NCI-H69 (cell line): ENCODE results near the gene KCNH6.

Source experiments
- DNase-seq: peaks from one replicate; lab custom pipeline; 2025; lab: John Stamatoyannopoulos, UW

Gene KCNH6

DNA sequence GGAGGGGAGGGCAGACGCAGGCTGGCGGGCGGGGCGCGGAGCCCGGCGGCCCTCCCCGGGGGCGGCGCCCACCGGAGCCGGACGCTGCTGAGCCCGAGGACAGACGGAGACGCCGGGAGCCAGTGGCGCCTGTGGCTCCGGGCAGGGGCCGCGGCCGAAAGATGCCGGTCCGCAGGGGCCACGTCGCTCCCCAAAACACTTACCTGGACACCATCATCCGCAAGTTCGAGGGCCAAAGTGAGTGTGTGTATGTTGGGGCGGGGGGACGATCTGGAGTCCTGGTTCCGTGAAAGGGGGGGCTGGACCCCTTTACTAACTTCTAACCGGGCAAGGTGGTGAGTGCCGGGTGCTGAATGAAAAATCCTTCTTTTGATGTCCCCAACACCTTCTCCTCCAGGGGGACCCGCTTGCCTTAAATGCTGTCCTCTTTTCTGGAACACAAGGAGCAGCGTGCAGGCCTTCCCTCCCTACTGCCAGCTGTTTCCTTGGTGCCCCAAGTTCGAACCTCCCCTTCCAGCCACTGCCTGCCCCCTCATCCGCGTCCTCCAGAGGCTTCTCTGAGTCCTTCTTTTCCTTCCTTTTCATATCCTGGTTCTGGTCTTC lies at the start of gene KCNH6:
Gene KCNH6 (plus strand): TSS at position 106 of the 603 bp plus-strand sequence. CDS start 56 bp downstream, at position 162.
- peak; percentile 64 for DNase-seq

GRCh38 chr17:63474174-63474573 lies 49.0 kb upstream of the KCNH6 start:
- DNase-seq: peak; percentile 33

DNA sequence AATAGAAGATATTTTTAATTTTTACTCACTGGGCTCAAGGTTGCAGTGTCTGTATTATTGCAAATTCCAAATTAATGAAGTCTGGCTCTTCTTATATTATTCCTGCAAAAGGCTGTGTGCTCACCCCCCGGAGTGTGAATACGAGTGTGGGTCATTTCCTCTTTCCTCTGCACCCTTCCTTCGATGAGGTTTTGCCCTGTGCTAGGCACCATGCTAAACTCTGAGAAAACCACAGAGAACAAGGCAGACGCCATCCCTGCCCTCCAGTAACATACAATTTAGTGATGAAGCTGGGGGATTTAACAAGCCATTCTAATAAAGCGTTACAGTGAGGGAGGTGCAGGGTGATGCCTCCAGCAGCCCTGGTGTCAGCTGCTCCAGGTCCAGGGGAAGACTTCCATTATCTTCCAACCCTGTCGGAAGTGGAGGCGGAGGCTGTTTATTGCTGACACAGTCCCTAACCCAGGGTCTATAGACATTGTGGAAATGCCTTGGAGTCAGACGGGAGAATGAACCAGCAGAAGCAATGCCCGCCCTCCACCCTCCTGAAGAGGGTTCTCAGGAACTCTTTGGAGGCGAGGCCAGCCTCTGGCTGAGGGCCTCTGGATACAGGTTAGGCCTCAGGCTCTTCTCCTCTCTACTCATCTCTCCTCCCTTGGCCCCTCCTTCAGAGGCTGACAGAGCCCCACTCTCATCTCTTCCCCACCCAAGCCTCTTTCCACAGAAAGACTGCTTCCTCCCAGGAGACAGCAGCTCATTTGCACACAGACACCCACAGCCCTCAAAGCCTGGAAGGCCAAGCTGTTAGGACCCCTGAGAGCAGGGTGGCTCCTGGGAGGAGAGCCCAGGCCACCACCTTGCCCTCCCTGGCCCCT lies 48.3 kb upstream of the KCNH6 start:
- no peak for DNase-seq

DNA sequence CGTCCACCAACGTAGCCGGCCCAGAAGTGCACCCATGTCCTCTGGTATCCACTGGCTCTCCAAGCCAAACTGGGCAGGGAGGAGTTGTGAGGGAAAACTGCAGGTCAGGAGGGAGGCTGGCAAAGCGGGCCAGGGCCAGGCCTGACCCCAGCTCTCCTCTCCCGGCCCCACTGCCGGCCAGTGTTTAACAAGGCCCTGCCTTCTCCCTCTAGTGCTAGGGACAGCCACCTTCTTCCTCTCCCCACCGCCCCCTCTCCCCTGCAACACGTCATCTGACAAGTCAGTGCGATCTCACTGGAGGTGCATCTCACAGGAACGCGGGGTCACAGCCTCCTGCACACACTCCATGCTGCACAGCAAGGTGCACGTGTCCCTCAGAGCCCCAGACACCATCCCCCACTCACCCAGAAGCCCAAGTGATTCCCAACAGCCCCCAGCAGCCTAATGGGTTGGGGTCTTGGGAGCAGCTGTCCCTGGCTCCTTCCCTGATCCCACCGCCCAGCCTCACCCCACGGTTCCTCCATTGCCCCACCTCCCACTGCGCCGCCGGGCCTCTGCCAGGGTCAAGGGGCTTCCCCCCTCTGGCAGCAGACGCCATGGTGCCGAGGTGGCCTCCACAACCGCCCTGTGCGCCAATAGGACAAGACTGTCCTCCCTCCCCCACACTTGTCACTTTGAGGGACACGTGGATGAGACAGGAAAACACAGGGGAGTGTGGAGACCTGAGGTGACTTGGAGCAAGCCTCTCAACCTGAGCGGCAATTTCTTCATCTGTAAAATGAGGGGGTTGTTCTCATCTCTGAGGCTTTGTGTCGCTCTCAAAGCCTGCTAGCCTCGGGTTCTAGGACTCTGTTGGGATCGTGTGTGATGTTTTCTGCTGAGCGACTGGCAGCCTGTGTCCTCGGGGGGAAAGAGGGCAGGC lies 47.4 kb upstream of the KCNH6 start:
- no peak for DNase-seq

- DNase-seq: peak; percentile 74
Observed at GRCh38 chr17:63476459-63476853, 46.7 kb upstream of the KCNH6 start.

GRCh38 chr17:63476854-63477479 lies 46.2 kb upstream of the KCNH6 start, which contains the start of gene ACE:
TSS of gene ACE (plus strand) at chr17:63477061. CDS start at chr17:63477095, 34 bp downstream.
- DNase-seq: peak; percentile 86

DNA sequence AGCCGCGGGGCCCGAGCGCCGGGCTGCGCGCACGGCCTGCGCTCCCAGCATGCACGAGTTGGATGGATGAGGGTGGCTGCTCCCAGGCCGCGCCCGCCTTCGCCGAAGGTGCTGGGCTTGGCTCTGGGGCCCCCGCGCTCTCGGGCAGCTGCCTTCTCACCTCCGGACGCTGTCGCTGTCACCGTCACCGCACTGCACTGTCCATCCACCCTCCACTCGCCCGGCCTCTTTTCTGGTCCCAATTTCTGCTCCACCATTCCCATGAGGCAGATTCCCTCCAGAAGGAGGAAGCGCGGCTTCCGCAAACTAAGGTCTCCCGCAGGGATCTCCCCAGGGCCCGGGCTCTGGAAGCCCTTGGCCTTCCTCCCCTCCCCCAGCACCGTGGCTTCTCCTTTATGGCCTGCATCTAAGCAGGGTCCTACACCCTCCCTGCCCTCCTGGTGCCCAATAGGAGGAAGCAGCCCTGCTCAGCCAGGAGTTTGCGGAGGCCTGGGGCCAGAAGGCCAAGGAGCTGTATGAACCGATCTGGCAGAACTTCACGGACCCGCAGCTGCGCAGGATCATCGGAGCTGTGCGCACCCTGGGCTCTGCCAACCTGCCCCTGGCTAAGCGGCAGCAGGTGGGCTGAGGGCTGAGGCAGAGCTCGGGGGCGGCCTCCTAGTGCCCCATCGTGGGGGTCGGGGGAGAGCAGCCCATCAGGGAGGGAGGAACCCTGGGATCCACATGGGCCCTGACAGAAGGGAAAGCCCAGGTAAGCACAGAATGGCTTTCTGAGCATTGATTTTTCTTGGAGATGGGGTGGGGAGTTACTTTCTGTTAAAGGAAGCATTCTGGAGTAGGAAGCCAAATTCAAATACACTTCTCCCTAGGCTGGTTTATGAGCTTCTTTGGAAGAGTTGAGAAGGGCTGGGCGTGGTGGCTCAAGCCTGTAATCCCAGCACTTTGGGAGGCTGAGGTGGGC lies 45.4 kb upstream of the KCNH6 start:
- peak; percentile 76 for DNase-seq

GRCh38 chr17:63478814-63479494 lies 44.2 kb upstream of the KCNH6 start:
- DNase-seq: peak; percentile 80

GRCh38 chr17:63479495-63480184 lies 43.5 kb upstream of the KCNH6 start:
- peak; percentile 32 for DNase-seq

DNA sequence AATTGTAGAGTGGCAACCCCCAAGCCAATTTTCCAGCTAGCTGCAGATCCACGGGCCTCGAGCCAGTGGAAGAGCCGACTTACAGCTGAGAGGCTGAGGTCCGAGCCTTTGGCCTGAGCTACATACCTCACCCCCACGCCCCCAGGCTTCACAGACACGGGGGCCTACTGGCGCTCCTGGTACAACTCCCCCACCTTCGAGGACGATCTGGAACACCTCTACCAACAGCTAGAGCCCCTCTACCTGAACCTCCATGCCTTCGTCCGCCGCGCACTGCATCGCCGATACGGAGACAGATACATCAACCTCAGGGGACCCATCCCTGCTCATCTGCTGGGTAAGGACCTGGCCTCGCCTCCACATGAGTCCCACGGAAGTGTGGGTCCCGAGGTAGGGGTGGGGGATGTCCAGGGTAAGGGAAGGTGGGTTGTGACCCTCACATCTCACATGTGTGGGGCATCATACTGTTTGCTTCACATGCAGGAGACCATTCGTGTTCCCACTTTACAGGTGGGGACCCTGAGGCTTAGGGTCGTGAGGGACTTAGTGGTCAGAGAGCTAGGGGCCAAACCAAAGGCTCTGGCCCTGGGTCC lies 42.9 kb upstream of the KCNH6 start:
- DNase-seq: peak; percentile 32

DNA sequence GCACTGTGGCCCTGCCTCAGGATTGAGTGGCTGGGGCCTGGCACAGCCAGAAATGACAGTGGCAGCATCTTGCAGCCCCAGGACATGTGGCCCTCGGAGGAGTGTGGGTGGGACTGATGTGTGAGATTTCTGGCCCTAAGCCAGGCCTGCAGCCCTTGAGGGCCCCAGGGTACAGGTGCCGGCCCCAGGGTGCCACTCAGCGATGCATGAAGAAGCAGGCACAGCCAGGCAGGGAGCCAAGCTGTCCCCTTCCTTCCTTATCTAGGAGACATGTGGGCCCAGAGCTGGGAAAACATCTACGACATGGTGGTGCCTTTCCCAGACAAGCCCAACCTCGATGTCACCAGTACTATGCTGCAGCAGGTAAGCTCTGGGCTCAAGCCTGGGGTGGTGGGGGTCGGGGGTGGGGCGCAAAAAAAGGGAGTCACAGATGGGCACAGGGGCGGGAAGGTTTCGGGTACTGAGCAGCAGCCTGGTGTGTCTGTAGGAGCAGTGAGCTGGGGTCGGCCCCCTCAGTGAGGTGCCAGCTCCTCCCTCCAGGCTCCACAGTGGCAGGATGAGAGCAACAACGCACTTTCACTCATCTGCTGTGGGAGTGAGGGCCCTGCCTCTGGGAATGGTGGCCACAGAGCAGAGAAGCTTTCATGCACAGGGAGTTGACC lies 42.2 kb upstream of the KCNH6 start:
- peak; percentile 97 for DNase-seq

DNA sequence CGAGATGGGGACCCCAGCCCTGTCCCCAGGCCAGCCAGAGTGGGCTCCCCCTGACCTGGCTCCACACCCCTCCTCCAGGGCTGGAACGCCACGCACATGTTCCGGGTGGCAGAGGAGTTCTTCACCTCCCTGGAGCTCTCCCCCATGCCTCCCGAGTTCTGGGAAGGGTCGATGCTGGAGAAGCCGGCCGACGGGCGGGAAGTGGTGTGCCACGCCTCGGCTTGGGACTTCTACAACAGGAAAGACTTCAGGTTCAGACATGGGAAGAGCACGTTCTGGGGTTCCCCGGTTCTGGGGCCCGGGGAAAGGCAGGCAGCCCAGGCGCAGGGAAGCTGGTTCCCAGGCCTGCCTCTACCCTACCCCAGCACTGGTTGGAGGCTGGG lies 41.7 kb upstream of the KCNH6 start:
- DNase-seq: no peak

GRCh38 chr17:63482509-63482908 lies 40.6 kb upstream of the KCNH6 start:
- no peak for DNase-seq

GRCh38 chr17:63483038-63483437 lies 40.1 kb upstream of the KCNH6 start:
- peak; percentile 60 for DNase-seq

- no peak for DNase-seq
Observed at GRCh38 chr17:63483655-63484575, 39.2 kb upstream of the KCNH6 start.

DNA sequence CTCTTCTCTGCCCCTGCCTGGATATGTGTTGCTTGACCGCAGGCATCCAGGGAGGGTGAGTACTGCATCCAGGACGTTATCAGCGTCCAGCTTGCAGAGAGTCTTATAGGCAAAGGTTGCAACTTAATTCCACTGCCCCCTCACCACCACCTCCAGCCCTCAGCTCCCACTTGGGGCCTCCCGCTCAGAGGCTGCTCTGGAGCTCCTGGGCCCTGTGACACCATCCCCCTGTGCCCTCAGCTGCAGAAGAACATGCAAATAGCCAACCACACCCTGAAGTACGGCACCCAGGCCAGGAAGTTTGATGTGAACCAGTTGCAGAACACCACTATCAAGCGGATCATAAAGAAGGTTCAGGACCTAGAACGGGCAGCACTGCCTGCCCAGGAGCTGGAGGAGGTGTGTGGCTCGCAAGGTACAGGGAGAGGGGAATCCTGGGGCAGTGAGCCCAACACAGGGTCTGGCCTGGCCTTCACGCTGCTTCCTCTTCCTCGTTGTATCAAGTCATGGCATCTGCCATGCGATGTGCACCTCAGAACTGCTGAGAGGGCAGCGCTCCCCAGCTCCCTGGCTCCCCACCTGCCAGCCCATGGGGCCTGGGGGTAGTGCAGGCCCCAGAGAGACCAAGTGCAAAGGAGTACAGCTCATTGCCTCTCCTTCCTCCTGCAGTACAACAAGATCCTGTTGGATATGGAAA lies 36.7 kb upstream of the KCNH6 start:
- DNase-seq: no peak

DNA sequence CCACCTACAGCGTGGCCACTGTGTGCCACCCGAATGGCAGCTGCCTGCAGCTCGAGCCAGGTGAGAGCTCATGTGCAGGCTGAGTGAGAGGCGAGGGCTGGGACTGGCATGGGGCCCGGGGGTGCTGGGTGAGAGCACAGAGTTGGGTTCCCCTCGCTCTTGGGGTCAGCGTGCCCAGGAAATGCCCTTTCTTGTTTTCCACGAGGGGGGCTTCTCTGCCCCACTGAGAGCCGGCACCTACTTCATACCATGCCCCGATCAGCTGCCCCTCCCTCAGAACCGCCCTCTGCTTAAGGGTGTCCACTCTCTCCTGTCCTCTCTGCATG lies 36.2 kb upstream of the KCNH6 start:
- no peak for DNase-seq
